ENCODE results near the gene EBF3. TPM values are rescaled to one million over a fixed set of nuclear protein-coding genes. Genes with fewer than 3 reads are reported as not detected.

Gene EBF3
- total and polyA plus RNA-seq, 2 experiments from 2014 or later: 0.27 to 0.49 TPM

DNA sequence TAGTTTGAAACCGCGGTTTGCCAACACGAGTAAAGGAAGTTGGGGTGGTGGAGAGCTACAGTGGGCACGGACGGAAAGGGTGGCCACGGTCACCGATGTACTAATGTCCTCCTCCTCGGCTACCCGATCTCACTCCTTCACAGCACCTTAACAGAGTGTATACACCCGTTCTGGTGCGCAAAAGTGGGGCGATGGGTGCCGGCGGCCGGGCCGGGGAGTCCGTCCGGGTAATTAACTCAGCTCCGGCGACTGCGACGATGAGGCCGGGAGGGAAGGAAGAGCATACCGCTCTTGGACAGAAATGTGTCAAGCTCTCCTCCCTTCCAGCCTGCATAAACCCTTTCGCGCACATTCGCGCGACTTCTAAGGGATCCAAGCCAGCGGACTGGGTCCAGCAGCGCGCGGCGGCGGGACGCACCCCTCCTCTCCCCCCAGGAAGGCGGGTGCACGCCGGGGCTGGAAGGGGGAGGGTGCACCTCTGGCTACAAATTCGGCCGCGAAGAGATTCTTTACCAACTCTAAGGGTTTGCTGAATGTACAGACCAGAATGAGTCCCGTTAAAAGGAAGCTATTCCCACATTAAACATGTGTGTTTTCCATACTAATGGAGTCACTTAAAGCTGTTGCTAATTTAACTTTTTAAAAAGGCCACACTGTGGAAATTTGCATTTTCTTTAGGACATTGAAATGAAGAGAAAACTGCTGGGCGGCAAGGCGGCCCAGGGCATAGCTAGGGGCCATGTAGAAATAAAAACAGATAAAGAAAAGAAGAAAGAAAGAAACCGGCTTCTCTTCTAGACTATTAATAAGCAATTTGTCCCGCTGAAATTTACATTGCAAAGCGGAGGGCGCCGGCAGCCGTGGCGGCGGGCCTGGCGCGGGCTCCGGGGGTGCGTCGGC, 6.6 kb upstream of the EBF3 start:
- Mint-ChIP-seq H3K27ac (no peak overlapping the region), H3K4me1 (peaks cover 22% of the 10 kb centered on the region), H3K4me3 (peak overlapping the region; percentile 67), H3K36me3 (ENCODE audit: low read depth) (no peaks in the 10 kb centered on the region), H3K9me3 (no peaks in the 10 kb centered on the region; the same call in 2 of the 3 replicates), H3K27me3 (ENCODE audit: insufficient read depth, low read depth, poor library complexity) (peaks cover 81% of the 10 kb centered on the region)
- Histone ChIP-seq H3F3A (replicated peaks; ENCODE audit: low read depth) (peaks cover 29% of the 10 kb centered on the region), H3K9me2 (ENCODE audit: insufficient read depth) (no peaks in the 10 kb centered on the region), H3K4me3 (peak overlapping the region; percentile 60), H3K4me2 (peak overlapping the region; percentile 86), H3K79me2 (replicated peaks; ENCODE audit: insufficient read depth) (no peaks in the 10 kb centered on the region), H3K27ac (ENCODE audit: low read depth) (no peak overlapping the region), H2AFZ (peak overlapping the region; percentile 83; the same call in 1 of the 2 replicates), H4K20me1 (replicated peaks; ENCODE audit: insufficient read depth) (peaks cover 24% of the 10 kb centered on the region), H3K27me3 (ENCODE audit: insufficient read depth) (peaks cover 98% of the 10 kb centered on the region), H3K36me3 (ENCODE audit: insufficient read depth) (no peaks in the 10 kb centered on the region), H3K4me1 (ENCODE audit: insufficient read depth) (peaks cover 42% of the 10 kb centered on the region)
- DNase-seq (ENCODE audit: low spot score) (no peak), ATAC-seq (no peak)
- TF ChIP-seq, protein P1, sequence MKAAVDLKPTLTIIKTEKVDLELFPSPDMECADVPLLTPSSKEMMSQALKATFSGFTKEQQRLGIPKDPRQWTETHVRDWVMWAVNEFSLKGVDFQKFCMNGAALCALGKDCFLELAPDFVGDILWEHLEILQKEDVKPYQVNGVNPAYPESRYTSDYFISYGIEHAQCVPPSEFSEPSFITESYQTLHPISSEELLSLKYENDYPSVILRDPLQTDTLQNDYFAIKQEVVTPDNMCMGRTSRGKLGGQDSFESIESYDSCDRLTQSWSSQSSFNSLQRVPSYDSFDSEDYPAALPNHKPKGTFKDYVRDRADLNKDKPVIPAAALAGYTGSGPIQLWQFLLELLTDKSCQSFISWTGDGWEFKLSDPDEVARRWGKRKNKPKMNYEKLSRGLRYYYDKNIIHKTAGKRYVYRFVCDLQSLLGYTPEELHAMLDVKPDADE (IDR thresholded peaks at IDR 0.05): no peak
- no peak for TF ChIP-seq JUNB (IDR thresholded peaks at IDR 0.05; ENCODE audit: unreplicated experiment)
- peak; percentile 76 for TF ChIP-seq EZH2phosphoT487 (IDR thresholded peaks at IDR 0.05; ENCODE audit: unreplicated experiment)
- peak; percentile 93 for TF ChIP-seq EZH2 (IDR thresholded peaks at IDR 0.05; ENCODE audit: low read depth, unreplicated experiment)
- no peak for TF ChIP-seq NANOG (IDR thresholded peaks at IDR 0.05; ENCODE audit: borderline replicate concordance)

DNA sequence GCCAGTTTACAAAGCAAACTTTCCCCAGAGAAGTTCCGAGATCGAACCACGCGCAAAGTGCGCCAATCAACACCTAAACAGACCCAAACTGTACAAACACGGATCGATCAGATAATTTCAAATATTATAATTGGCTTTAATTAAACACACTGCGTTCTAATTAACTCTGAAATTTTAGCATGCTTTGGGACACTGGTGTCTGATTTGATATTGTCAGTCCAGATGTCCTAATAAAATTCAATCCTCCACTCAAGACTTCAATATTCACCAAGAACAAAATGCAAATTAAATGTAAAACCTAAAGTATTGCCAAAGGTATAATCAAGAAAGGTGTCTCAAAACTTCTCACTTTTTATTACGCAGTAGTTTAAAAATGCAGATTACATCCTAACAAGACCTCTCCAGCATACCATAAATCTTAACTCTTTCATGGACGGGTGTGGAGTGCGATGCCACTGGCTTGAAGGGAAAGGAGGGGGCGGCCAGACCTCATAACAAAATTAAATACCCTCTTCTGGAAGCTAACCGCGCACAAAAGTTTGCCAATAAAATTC, 5.9 kb upstream of the EBF3 start:
- no peak for DNase-seq (ENCODE audit: low spot score)
- H3K4me3 Mint-ChIP-seq: peak overlapping the region; percentile 67
- H3K9me3 Mint-ChIP-seq: no peaks in the 10 kb centered on the region; the same call in 2 of the 3 replicates
- Histone ChIP-seq H3K4me3 (peak overlapping the region; percentile 60), H3K27me3 (ENCODE audit: insufficient read depth) (peaks cover 100% of the 10 kb centered on the region), H3K4me2 (peak overlapping the region; percentile 86), H2AFZ (no peak overlapping the region), H3K9me2 (ENCODE audit: insufficient read depth) (no peaks in the 10 kb centered on the region), H3K27ac (ENCODE audit: low read depth) (no peak overlapping the region), H3K4me1 (ENCODE audit: insufficient read depth) (peaks cover 47% of the 10 kb centered on the region), H3F3A (replicated peaks; ENCODE audit: low read depth) (peaks cover 32% of the 10 kb centered on the region), H3K79me2 (replicated peaks; ENCODE audit: insufficient read depth) (no peaks in the 10 kb centered on the region), H4K20me1 (replicated peaks; ENCODE audit: insufficient read depth) (peaks cover 28% of the 10 kb centered on the region), H3K36me3 (ENCODE audit: insufficient read depth) (no peaks in the 10 kb centered on the region)
- no peak for ATAC-seq
- TF ChIP-seq, protein P2, sequence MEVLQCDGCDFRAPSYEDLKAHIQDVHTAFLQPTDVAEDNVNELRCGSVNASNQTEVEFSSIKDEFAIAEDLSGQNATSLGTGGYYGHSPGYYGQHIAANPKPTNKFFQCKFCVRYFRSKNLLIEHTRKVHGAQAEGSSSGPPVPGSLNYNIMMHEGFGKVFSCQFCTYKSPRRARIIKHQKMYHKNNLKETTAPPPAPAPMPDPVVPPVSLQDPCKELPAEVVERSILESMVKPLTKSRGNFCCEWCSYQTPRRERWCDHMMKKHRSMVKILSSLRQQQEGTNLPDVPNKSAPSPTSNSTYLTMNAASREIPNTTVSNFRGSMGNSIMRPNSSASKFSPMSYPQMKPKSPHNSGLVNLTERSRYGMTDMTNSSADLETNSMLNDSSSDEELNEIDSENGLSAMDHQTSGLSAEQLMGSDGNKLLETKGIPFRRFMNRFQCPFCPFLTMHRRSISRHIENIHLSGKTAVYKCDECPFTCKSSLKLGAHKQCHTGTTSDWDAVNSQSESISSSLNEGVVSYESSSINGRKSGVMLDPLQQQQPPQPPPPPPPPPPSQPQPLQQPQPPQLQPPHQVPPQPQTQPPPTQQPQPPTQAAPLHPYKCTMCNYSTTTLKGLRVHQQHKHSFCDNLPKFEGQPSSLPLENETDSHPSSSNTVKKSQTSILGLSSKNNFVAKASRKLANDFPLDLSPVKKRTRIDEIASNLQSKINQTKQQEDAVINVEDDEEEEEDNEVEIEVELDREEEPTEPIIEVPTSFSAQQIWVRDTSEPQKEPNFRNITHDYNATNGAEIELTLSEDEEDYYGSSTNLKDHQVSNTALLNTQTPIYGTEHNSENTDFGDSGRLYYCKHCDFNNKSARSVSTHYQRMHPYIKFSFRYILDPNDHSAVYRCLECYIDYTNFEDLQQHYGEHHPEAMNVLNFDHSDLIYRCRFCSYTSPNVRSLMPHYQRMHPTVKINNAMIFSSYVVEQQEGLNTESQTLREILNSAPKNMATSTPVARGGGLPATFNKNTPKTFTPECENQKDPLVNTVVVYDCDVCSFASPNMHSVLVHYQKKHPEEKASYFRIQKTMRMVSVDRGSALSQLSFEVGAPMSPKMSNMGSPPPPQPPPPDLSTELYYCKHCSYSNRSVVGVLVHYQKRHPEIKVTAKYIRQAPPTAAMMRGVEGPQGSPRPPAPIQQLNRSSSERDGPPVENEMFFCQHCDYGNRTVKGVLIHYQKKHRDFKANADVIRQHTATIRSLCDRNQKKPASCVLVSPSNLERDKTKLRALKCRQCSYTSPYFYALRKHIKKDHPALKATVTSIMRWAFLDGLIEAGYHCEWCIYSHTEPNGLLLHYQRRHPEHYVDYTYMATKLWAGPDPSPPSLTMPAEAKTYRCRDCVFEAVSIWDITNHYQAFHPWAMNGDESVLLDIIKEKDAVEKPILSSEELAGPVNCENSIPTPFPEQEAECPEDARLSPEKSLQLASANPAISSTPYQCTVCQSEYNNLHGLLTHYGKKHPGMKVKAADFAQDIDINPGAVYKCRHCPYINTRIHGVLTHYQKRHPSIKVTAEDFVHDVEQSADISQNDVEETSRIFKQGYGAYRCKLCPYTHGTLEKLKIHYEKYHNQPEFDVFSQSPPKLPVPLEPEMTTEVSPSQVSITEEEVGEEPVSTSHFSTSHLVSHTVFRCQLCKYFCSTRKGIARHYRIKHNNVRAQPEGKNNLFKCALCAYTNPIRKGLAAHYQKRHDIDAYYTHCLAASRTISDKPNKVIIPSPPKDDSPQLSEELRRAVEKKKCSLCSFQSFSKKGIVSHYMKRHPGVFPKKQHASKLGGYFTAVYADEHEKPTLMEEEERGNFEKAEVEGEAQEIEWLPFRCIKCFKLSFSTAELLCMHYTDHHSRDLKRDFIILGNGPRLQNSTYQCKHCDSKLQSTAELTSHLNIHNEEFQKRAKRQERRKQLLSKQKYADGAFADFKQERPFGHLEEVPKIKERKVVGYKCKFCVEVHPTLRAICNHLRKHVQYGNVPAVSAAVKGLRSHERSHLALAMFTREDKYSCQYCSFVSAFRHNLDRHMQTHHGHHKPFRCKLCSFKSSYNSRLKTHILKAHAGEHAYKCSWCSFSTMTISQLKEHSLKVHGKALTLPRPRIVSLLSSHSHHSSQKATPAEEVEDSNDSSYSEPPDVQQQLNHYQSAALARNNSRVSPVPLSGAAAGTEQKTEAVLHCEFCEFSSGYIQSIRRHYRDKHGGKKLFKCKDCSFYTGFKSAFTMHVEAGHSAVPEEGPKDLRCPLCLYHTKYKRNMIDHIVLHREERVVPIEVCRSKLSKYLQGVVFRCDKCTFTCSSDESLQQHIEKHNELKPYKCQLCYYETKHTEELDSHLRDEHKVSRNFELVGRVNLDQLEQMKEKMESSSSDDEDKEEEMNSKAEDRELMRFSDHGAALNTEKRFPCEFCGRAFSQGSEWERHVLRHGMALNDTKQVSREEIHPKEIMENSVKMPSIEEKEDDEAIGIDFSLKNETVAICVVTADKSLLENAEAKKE (CRISPR knock-in tag; IDR thresholded peaks at IDR 0.05): no peak
- TF ChIP-seq EZH2 (IDR thresholded peaks at IDR 0.05; ENCODE audit: low read depth, unreplicated experiment): peak; percentile 84
- peaks cover 87% of the 10 kb centered on the region for H3K27me3 Mint-ChIP-seq (ENCODE audit: insufficient read depth, low read depth, poor library complexity)
- no peaks in the 10 kb centered on the region for H3K36me3 Mint-ChIP-seq (ENCODE audit: low read depth)
- H3K27ac Mint-ChIP-seq: no peak overlapping the region
- peaks cover 25% of the 10 kb centered on the region for H3K4me1 Mint-ChIP-seq
